Motor neuron (in vitro differentiated cells): ENCODE measurements around the gene RBMS3. TPM values are rescaled to one million over a fixed set of nuclear protein-coding genes. Genes with fewer than 3 reads are reported as not detected.
"Not testable (repeated sequence)": the region's sequence is repeated elsewhere in the genome, so short reads cannot be mapped to it uniquely, and the experiment has no call there.

Experiments
- ATAC-seq, 8 experiments: fragments of 200-7000 bp; cut with Tn5 transposase; replicated peaks in 6 of 8; 2 replicates each; pipeline ENCODE4 v1.8.0; 2021; ENCODE audit warnings: mild to moderate bottlenecking in 8 of 8, moderate library complexity in 8 of 8
- H3K27ac ChIP-seq, 2 donors: fragments of 250-450 bp; sonication (Bioruptor Pico); 2 replicates each; pipeline ENCODE4 v1.9.0; 2021; ENCODE audit warnings: antibody characterized with exemption in 2 of 2, mild to moderate bottlenecking in 2 of 2, moderate library complexity in 1 of 2
- H3K4me1 ChIP-seq, 2 donors: fragments of 250-450 bp; sonication (Bioruptor Pico); replicated peaks in 1 of 2; 2 replicates each; pipeline ENCODE4 v1.6.1; 2021; ENCODE audit warnings: antibody characterized with exemption in 2 of 2, mild to moderate bottlenecking in 2 of 2, moderate library complexity in 1 of 2
- H3K4me3 ChIP-seq, 5 donors: fragments of 250-450 bp; sonication (Bioruptor Pico); 2 replicates each; pipeline ENCODE4 v1.9.0; 2021; ENCODE audit warnings: antibody characterized with exemption in 5 of 5, mild to moderate bottlenecking in 5 of 5, moderate library complexity in 4 of 5
- WGBS, 10 experiments: fragments of 450-650 bp; shearing (Covaris generic); methylation state at CpG; one replicate each; pipeline ENCODE4 v1.0.0; 2022; 5-methylcytosine and 5-hydroxymethylcytosine counted together
- in situ Hi-C, 9 experiments: fragments of 400-800 bp; cut with MboI; loops; one replicate each; pipeline ENCODE4 v1.15.0; 2021; ENCODE audit warnings: low sequenced_read_pairs in 9 of 9, low pct_unique_long_range_greater_than_20kb in 2 of 9; ENCODE audit not compliant: unreplicated experiment in 9 of 9
- total RNA-seq, 8 experiments: library from RNA; unstranded; fragments of 300-600 nt; gene quantifications; 2 replicates each; pipeline versions ENCODE4 v1.2.3 to v1.2.4, GENCODE V29; 2022

Gene RBMS3
- total RNA-seq, 8 experiments from 2014 or later, result 11.0 to 63.7 (median 16.7) TPM

- H3K27ac ChIP-seq, H3K4me3 ChIP-seq, ATAC-seq, in situ Hi-C loops, H3K4me1 ChIP-seq: not testable (repeated sequence)
- WGBS, 10 experiments, result 71 to 100% methylated on average over 1 of the region's 2 CpGs; no CpG with 5 or more reads in 8 of the 10 experiments
Observed at GRCh38 chr3:29360289-29360688, 79.4 kb downstream of the RBMS3 start.

GRCh38 chr3:29363110-29363509, 82.2 kb downstream of the RBMS3 start:
- no peak overlapping the region for H3K4me3 ChIP-seq
- H3K27ac ChIP-seq, result no peak overlapping the region
- ATAC-seq, result no peak
- in situ Hi-C loops, result no loop called here
- WGBS, 10 experiments, result 60 to 100% (median 88%) methylated on average over 1 to 2 of the region's 2 CpGs; no CpG with 5 or more reads in 1 of the 10 experiments
- H3K4me1 ChIP-seq, result no peaks in the 10 kb centered on the region

- Histone ChIP-seq H3K4me3 (no peak overlapping the region), H3K4me1 (peaks cover 18 to 24% of the 10 kb centered on the region in 2 donors), H3K27ac (no peak overlapping the region)
- no peak for ATAC-seq
- WGBS, 10 experiments, result 80 to 100% (median 94%) methylated on average over 1 to 4 of the region's 4 CpGs; no CpG with 5 or more reads in 2 of the 10 experiments
- in situ Hi-C loops, result no loop called here
Observed at GRCh38 chr3:29370021-29370420, 89.2 kb downstream of the RBMS3 start.

- 38 to 100% (median 75%) methylated on average over 1 to 4 of the region's 4 CpGs; no CpG with 5 or more reads in 1 of the 10 experiments for WGBS, 10 experiments
- peak in 5 of 8 experiments; percentile 62 to 94 (median 89) for ATAC-seq
- in situ Hi-C loops, result no loop called here
Observed at GRCh38 chr3:29370476-29371420, 89.9 kb downstream of the RBMS3 start.

GRCh38 chr3:29373131-29373680, 92.3 kb downstream of the RBMS3 start:
- in situ Hi-C loops, result no loop called here
- Histone ChIP-seq H3K4me3 (no peak overlapping the region), H3K27ac (no peak overlapping the region), H3K4me1 (peaks cover 18 to 24% of the 10 kb centered on the region in 2 donors)
- ATAC-seq, result peak in 4 of 8 experiments; percentile 22 to 88 (median 70)

More at GRCh38 chr3:29370476-29371420, 89.9 kb downstream of the RBMS3 start:
- no peak overlapping the region for H3K4me3 ChIP-seq
- peaks cover 18 to 24% of the 10 kb centered on the region in 2 donors for H3K4me1 ChIP-seq
- H3K27ac ChIP-seq, result peak overlapping the region in 1 of 2 donors; percentile 43

- Histone ChIP-seq H3K27ac (no peak overlapping the region), H3K4me1 (peaks cover 18 to 24% of the 10 kb centered on the region in 2 donors), H3K4me3 (no peak overlapping the region)
- in situ Hi-C loops, result no loop called here
- no peak for ATAC-seq
Observed at GRCh38 chr3:29374226-29374625, 93.4 kb downstream of the RBMS3 start.

- no peak for ATAC-seq
- no peak overlapping the region for H3K4me3 ChIP-seq
- H3K4me1 ChIP-seq, result peaks cover 2 to 12% of the 10 kb centered on the region in 2 donors
- no peak overlapping the region for H3K27ac ChIP-seq
- in situ Hi-C loops, result no loop called here
Observed at GRCh38 chr3:29379097-29379496, 98.2 kb downstream of the RBMS3 start.

- ATAC-seq, result no peak
- in situ Hi-C loops, result no loop called here
- Histone ChIP-seq H3K27ac (no peak overlapping the region), H3K4me3 (no peak overlapping the region), H3K4me1 (peaks cover 0 to 12% of the 10 kb centered on the region in 2 donors)
- whole genome bisulfite sequencing, 10 experiments, result 67 to 100% (median 80%) methylated on average over 1 of the region's 1 CpG; no CpG with 5 or more reads in 3 of the 10 experiments
Observed at GRCh38 chr3:29381595-29381994, 100.7 kb downstream of the RBMS3 start.

GRCh38 chr3:29382409-29382808, 101.5 kb downstream of the RBMS3 start:
- Histone ChIP-seq H3K4me3 (no peak overlapping the region), H3K4me1 (peaks cover 0 to 12% of the 10 kb centered on the region in 2 donors), H3K27ac (no peak overlapping the region)
- 33 to 100% (median 81%) methylated on average over 2 to 6 of the region's 6 CpGs for WGBS, 10 experiments
- ATAC-seq, result no peak
- in situ Hi-C loops, result no loop called here

- in situ Hi-C loops, result no loop called here
- 11 to 100% (median 89%) methylated on average over 1 of the region's 1 CpG; no CpG with 5 or more reads in 2 of the 10 experiments for WGBS, 10 experiments
- ATAC-seq, result no peak
Observed at GRCh38 chr3:29382845-29383244, 102.0 kb downstream of the RBMS3 start.

GRCh38 chr3:29384640-29385039, 103.8 kb downstream of the RBMS3 start:
- no peak overlapping the region for H3K27ac ChIP-seq
- H3K4me1 ChIP-seq, result peaks cover 0 to 12% of the 10 kb centered on the region in 2 donors
- WGBS, 10 experiments, result 20 to 100% (median 56%) methylated on average over 2 to 5 of the region's 6 CpGs
- H3K4me3 ChIP-seq, result no peak overlapping the region
- ATAC-seq, result peak in 3 of 8 experiments; percentile 87 to 95 (median 94)
- in situ Hi-C loops, result no loop called here

More at GRCh38 chr3:29382845-29383244, 102.0 kb downstream of the RBMS3 start:
- Histone ChIP-seq H3K4me3 (no peak overlapping the region), H3K27ac (no peak overlapping the region), H3K4me1 (peaks cover 0 to 12% of the 10 kb centered on the region in 2 donors)

GRCh38 chr3:29385046-29385830, 104.4 kb downstream of the RBMS3 start:
- WGBS, 10 experiments, result 31 to 100% (median 94%) methylated on average over 1 to 5 of the region's 5 CpGs
- H3K27ac ChIP-seq, result no peak overlapping the region
- peak in 1 of 8 experiments; percentile 57 for ATAC-seq
- peaks cover 0 to 12% of the 10 kb centered on the region in 2 donors for H3K4me1 ChIP-seq
- H3K4me3 ChIP-seq, result no peak overlapping the region
- in situ Hi-C loops, result no loop called here

GRCh38 chr3:29389362-29389761, 108.5 kb downstream of the RBMS3 start:
- in situ Hi-C loops, result no loop called here
- H3K27ac ChIP-seq, result no peak overlapping the region
- no peak for ATAC-seq
- WGBS, 10 experiments, result 80 to 100% (median 94%) methylated on average over 1 to 2 of the region's 2 CpGs; no CpG with 5 or more reads in 3 of the 10 experiments
- no peak overlapping the region for H3K4me3 ChIP-seq
- no peaks in the 10 kb centered on the region for H3K4me1 ChIP-seq
